NT2/D1 (cell line): Measurements from ENCODE around the gene CACNB2.

Experiments
- YY1 ChIP-seq: IDR thresholded peaks from 2 replicates; pipeline ENCODE4 v1.6.1; 2011; ENCODE audit not compliant: insufficient read length, insufficient read depth
- ZNF274 ChIP-seq: IDR thresholded peaks from 2 replicates; pipeline ENCODE4 v1.6.1; 2011; ENCODE audit warnings: mild to moderate bottlenecking, low read depth, low read length

- no peak for TF ChIP-seq YY1
- no peak for TF ChIP-seq ZNF274
These were observed 4.2 kb downstream of the CACNB2 start for GRCh38 chr10:18144396-18144795.
